ENCODE measurements around the gene ANKRD65.
"Not testable (repeated sequence)": the region's sequence is repeated elsewhere in the genome, so short reads cannot be mapped to it uniquely, and the experiment has no call there.

Gene ANKRD65

DNA sequence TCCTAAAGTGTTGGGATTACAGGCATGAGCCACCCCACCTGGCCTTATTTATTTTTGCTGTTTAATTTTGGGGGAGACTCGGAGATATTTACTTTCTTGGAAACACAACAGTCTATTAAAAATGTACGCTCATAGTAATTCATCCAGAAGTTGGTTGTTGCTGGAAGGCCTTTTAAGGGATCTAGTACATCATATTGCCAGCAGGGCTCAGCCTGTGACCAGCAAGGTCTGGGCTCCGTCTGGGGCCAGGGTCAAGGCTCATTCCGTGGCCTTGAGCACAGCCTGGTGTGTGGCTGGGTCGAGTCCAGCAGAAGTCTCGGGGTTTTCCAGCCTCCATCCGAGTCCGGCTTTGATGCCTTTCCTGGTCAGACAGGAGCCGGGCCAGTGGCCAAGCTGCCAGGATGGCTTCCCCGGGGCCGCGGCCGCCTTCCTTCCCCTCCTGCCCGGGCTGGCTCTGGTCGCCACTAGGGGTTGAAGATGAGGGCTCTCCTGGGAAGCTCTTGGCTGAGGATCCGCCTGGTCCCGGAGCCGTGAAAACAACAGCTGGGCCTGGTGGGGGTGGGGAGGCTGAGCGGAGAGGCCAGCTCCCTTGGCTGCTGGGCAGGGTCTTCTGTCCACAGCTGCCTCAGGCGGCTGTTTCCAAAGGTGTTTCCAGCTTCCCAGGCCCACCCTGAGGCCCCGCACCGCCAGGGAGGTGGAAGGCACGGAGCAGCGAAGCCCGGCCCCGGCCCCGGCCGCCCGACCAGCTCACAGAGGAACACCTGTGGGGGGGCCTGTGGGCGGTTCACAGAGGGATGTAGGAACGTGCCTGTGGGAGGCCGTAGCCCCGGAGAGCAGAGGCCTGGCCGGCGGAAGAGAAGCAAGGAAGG lies 9.3 kb upstream of the ANKRD65 start:
- H3K4me3 ChIP-seq (ENCODE audit: low read length): no peak overlapping the region
- TF ChIP-seq, protein P1, sequence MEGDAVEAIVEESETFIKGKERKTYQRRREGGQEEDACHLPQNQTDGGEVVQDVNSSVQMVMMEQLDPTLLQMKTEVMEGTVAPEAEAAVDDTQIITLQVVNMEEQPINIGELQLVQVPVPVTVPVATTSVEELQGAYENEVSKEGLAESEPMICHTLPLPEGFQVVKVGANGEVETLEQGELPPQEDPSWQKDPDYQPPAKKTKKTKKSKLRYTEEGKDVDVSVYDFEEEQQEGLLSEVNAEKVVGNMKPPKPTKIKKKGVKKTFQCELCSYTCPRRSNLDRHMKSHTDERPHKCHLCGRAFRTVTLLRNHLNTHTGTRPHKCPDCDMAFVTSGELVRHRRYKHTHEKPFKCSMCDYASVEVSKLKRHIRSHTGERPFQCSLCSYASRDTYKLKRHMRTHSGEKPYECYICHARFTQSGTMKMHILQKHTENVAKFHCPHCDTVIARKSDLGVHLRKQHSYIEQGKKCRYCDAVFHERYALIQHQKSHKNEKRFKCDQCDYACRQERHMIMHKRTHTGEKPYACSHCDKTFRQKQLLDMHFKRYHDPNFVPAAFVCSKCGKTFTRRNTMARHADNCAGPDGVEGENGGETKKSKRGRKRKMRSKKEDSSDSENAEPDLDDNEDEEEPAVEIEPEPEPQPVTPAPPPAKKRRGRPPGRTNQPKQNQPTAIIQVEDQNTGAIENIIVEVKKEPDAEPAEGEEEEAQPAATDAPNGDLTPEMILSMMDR (IDR thresholded peaks at IDR 0.05; ENCODE audit: insufficient read depth, low read depth, low read length, missing control alignments): peak; percentile 22

DNA sequence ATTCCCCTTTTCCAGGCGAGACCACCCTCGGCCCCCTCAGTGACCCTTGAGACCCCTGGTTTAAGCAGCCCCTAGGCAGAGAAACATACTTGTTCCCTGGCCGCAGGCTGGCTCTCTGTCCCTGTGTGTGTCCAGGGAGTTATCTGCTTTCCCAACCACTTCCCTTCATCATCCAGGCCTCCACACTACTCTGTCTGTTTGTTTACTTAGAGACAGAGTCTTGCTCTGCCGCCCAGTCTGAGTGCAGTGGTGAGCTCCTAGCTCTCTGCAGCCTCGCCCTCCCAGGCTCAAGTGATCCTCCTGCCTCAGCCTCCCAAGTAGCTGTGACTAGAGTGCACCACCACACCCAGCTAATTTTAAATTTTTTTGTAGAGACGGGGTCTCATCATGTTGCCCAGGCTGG lies 8.6 kb upstream of the ANKRD65 start:
- DNase-seq (ENCODE audit: low read depth): no peak
- TF ChIP-seq, protein P1 (IDR thresholded peaks at IDR 0.05; ENCODE audit: insufficient read depth, low read depth, low read length, missing control alignments): no peak
- no peak overlapping the region for H3K4me3 ChIP-seq (ENCODE audit: low read length)

More for the DNA sequence above, 9.3 kb upstream of the ANKRD65 start:
- DNase-seq (ENCODE audit: low read depth): no peak

DNA sequence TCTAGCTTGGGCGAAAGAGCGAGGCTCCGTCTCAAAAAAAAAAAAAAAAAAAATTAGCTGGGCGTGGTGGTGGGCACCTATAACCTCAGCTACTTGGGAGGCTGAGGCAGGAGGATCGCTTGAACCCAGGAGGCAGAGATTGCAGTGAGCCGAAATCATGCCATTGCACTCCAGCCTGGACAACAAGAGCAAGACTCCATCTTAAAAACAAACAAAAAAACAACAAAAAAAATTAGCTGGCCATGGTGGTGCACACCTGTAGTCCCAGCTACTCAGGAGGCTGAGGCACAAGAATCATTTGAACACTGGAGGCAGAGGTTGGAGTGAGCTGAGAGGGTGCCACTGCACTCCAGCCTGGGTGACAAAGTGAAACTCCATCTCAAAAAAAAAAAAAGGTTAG lies 7.9 kb upstream of the ANKRD65 start:
- H3K4me3 ChIP-seq (ENCODE audit: low read length): not testable (repeated sequence)

DNA sequence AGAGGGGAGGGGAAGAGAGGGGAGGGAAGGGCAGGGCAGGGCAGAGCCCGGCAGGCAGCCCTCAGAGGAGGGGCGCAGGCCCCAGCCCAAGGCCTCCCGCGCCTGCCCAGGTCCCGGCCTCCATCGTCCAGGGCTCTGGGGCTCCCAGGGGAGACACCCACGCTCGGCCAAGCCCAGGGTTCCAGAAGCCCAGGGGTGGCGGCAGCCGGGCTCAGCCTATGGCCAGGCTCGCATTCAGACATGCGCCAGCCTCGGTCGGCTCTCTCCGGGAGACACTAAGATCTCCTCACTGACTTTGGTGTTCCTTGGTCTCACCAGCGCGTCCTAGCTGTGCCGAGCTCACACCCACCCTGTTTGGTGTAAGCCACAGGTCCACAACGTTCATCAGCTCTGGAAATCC lies 7.1 kb upstream of the ANKRD65 start:
- TF ChIP-seq, protein P1 (IDR thresholded peaks at IDR 0.05; ENCODE audit: insufficient read depth, low read depth, low read length, missing control alignments): no peak
- no peak for DNase-seq (ENCODE audit: low read depth)
- H3K4me3 ChIP-seq (ENCODE audit: low read length): no peak overlapping the region

More for the DNA sequence above, 7.9 kb upstream of the ANKRD65 start:
- DNase-seq (ENCODE audit: low read depth): not testable (repeated sequence)

DNA sequence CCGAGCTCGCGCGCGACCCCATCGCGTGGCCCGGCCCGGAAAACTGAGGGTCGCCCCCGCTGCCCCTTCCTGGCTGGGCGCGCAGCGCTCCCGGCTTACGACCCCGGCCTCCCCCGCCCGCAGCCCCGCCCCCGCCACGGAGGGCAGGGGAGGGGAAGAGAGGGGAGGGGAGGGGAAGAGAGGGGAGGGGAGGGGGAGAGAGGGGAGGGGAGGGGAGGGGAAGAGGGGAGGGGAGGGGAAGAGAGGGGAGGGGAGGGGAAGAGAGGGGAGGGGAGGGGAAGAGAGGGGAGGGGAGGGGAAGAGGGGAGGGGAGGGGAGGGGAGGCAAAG lies 6.7 kb upstream of the ANKRD65 start:
- DNase-seq (ENCODE audit: low read depth): no peak
- TF ChIP-seq, protein P1 (IDR thresholded peaks at IDR 0.05; ENCODE audit: insufficient read depth, low read depth, low read length, missing control alignments): no peak
- H3K4me3 ChIP-seq (ENCODE audit: low read length): no peak overlapping the region

DNA sequence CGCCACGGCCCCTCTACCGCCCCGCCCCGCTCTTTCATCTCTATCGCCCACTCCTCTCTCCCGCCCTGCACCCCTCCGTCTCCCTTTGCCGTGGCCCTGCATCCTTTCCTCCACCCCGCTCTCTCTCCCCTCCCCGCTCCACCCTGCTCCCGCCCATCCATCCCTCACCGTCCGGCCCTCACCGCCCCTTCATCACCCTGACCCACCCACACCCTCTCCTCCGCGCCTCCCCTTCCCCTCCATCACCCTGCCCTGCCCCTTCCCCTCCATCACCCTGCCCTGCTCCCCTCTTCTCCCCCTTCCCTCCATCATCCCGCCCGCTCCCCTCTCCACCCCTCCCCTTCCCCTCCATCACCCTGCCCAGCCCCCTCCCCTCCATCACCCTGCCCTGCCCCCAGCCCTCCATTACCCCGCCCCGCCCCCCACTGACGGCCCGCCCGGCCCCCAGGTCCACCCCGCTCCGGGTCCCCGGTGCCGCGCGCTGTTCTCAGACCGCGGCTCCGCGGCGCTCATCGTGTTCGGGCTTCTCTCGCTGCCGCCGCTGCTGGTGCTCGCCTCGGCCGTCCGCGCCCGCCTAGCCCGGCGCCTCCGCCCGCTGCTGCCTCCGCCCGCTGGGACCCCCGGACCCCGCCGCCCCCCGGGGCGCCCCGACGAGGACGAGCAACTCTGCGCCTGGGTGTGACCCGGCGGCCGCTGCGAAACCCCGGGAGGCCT lies 6.2 kb upstream of the ANKRD65 start:
- no peak overlapping the region for H3K4me3 ChIP-seq (ENCODE audit: low read length)

DNA sequence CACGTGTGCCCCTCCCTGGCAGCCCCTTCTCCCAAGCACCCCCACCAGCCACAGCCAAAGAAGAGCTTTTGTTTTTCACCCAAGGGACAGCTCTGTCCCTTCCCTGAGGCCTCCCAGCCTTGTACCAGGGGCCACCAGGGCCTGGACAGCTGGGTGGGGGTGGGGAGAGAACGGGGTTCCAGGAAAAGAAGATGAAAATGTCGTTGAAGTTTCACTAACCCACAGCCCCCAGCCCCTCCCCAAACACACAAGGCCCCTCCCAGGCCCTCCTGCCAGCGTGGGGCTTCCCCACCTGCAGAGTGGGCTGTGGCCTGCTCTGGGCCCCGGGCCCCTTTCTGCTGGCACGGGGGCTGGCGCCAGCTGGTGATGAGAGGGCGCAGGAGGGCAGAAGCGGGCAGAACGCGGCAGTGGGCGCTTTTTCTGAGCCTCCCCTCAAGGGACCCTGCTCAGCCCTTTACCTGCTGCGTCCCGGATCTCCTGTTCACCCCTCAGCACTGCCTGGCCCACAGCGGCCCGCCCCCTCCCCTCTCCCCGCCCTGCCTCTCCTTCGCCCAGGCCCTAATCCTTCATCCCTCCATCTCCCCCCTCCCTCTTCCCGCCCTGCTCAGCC lies 5.5 kb upstream of the ANKRD65 start:
- no peak overlapping the region for H3K4me3 ChIP-seq (ENCODE audit: low read length)
- DNase-seq (ENCODE audit: low read depth): no peak
- TF ChIP-seq, protein P1 (IDR thresholded peaks at IDR 0.05; ENCODE audit: insufficient read depth, low read depth, low read length, missing control alignments): no peak

More for the DNA sequence above, 6.2 kb upstream of the ANKRD65 start:
- TF ChIP-seq, protein P1 (IDR thresholded peaks at IDR 0.05; ENCODE audit: insufficient read depth, low read depth, low read length, missing control alignments): no peak
- DNase-seq (ENCODE audit: low read depth): no peak
